Mucosa of stomach (tissue), 1 donor: ENCODE results near the gene DNAJC5.
"Not testable (repeated sequence)": the region's sequence is repeated elsewhere in the genome, so short reads cannot be mapped to it uniquely, and the experiment has no call there.

ENCODE experiments used
- H3K27me3 ChIP-seq: one replicate; pipeline ENCODE4 v1.7.0; 2013; ENCODE audit warnings: mild to moderate bottlenecking, low read length; ENCODE audit not compliant: control insufficient read depth, insufficient read depth
- H3K36me3 ChIP-seq: one replicate; pipeline ENCODE4 v1.7.0; 2013; ENCODE audit warnings: low read length; ENCODE audit not compliant: control insufficient read depth, insufficient read depth
- H3K4me1 ChIP-seq: one replicate; pipeline ENCODE4 v1.7.0; 2013; ENCODE audit warnings: mild to moderate bottlenecking, low read length; ENCODE audit not compliant: control insufficient read depth, insufficient read depth
- H3K4me3 ChIP-seq: one replicate; pipeline ENCODE4 v1.7.0; 2013; ENCODE audit warnings: low read length
- H3K9ac ChIP-seq: one replicate; pipeline ENCODE4 v1.7.0; 2013; ENCODE audit warnings: mild to moderate bottlenecking, low read length, moderate library complexity
- H3K9me3 ChIP-seq: one replicate; pipeline ENCODE4 v1.7.0; 2013; ENCODE audit warnings: mild to moderate bottlenecking, low read length, moderate library complexity; ENCODE audit not compliant: control insufficient read depth
- donor health status: Pancreatic carcinoma.

DNAJC5 gene

DNA sequence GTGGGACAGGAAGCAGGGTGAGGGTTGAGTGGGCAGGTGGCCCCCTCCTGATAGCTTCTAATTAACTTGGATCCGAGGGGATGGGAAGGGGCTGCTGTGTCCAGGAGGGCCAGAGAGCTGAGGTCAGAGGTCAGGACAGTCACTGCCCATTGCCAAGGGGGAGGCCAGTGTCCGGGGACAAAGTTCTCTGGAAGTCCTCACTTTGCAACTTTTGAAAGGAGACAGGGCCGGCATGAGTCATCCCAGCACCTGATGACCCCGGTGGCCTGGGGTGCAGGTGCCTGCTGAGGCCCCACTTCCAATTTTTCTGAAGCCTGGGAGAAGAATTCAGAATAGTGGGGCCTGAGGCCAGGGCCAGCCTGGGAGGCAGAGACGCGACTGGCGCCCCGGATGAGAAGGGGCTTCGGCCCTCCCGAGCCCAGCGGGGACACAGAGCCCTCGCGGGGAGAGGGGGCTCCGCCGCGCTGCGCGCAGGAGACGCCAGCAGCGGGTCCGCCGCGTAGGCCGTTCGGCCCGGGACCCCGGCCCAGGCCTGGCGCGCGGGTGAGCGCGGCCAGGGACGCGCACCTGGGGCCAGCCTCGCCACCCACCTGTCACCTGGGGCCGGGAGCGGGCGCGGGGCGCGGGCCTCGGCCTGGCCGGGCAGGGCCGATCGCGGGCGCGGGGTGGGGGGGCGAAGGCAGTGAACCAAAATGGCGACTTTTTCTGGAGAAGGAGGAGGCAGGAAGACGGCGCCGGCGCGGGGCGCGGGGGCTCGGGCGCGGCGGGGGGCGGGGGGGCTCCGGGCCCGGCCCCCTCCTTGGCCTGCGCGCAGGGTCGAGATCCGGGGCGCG, 74.2 kb downstream of the DNAJC5 start:
- Histone ChIP-seq H3K9me3 (peaks cover 6% of the 10 kb centered on the region), H3K27me3 (peaks cover 4% of the 10 kb centered on the region), H3K4me1 (peaks cover 23% of the 10 kb centered on the region)

DNA sequence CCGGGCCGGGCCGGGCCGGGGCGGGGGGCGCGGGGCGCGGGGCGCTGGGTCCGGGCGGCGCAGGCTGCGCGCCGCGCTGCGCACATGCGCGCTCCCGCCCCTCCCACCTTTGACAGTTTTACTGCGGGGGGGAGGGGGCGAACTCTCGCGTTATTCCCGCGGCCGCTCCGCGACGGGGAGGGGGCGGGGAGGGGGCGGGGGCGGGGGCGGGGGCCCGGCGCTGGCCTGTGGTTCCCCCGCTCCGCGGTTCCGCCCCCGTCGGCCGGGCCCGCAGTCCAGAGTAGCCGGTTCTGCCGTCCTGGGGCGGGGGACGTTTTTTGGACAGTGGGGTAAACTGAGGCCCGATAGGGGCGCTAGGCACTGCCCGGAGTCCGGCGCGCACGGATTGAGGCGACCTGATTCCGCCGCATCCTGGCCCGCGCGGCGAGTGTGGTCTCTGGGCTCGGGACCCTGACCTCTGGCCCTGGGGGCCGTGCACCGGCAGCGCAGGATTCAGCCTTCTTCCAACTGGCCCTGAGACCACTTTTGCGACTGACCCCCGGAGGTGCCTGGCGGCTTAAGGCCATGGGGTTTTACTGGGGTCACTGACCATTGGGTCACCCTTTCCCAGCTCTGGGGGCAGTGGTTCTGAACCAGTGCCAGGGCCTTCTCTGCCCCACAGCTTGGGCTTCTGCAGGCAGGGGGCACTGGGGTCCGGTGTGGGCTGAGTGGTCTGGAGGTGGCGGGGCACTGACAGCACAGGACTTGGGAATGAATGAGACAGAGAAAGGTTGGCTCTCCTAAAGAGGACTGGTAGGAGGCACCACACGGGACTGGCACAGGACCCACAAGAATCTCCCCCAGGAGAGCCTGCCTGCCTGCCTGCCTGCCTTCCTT, 75.2 kb downstream of the DNAJC5 start, which contains the start of gene ZNF512B:
Gene ZNF512B (minus strand): TSS at position 93 of the 876 bp plus-strand sequence. CDS start 1,980 bp downstream, outside the sequence.
- peaks cover 6% of the 10 kb centered on the region for H3K9me3 ChIP-seq
- peak within 1 kb of the TSS; percentile 76 for H3K9ac ChIP-seq
- H3K4me1 ChIP-seq = peaks cover 32% of the 10 kb centered on the region
- H3K4me3 ChIP-seq = peak within 1 kb of the TSS; percentile 31
- H3K36me3 ChIP-seq = peaks cover 5% of the 10 kb centered on the region
- peaks cover 4% of the 10 kb centered on the region for H3K27me3 ChIP-seq

More for the DNA sequence above, 74.2 kb downstream of the DNAJC5 start:
- Histone ChIP-seq H3K36me3 (peaks cover 5% of the 10 kb centered on the region), H3K9ac (peak overlapping the region; percentile 76), H3K4me3 (peak overlapping the region; percentile 31)

DNA sequence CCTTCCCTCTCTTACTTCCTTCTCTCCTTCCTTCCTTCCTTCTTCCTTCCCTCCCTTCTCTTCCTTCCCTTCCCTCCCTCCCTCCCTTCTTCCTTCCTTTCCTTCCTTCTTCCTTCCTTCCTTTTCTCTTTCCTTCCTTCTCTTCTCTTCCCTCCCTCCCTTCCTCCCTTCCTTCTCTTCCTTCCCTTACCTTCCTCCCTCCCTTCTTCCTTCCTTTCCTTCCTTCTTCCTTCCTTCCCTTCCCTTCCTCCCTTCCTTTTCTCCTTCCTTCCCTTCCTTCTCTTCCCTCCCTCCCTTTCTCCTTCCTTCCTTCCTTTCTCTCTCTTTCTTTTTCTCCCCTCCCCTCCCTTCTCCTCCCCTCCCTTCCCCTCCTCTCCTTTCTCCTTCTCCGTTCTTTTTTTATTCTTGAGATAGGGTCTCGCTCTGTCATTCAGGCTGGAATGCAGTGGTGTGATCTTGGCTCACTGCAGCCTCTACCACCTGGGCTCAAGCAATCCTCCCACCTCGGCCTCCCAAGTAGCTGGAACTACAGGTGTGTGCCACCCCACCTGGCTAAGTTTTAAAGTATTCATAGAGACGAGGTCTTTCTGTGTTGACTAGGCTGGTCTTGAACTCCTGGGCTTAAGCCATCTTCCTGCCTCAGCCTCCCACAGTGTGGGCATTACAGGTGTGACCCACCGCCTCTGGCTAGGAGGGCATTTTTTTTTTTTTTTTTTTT, 75.9 kb downstream of the DNAJC5 start:
- peaks cover 5% of the 10 kb centered on the region for H3K36me3 ChIP-seq
- peaks cover 6% of the 10 kb centered on the region for H3K9me3 ChIP-seq
- H3K27me3 ChIP-seq = peaks cover 4% of the 10 kb centered on the region
- no peak overlapping the region for H3K4me3 ChIP-seq
- H3K4me1 ChIP-seq = peaks cover 32% of the 10 kb centered on the region
- H3K9ac ChIP-seq = no peak overlapping the region

DNA sequence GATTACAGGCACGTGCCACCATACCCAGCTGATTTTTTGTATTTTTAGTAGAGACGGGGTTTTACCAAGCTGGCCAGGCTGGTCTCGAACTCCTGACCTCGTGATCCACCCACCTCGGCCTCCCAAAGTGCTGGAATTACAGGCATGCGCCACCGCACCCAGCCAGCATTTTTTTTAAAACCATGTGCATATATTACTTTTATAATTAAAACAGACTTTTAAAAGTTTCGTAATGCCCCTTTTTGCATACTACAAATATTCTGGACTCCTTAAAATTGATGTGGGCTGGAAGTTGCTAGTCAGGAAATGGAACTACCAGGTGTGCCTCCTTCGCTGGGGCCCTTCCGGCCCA, 77.0 kb downstream of the DNAJC5 start:
- not testable (repeated sequence) for H3K9ac ChIP-seq, H3K27me3 ChIP-seq, H3K9me3 ChIP-seq, H3K36me3 ChIP-seq, H3K4me3 ChIP-seq
- H3K4me1 ChIP-seq = peaks cover 32% of the 10 kb centered on the region

DNA sequence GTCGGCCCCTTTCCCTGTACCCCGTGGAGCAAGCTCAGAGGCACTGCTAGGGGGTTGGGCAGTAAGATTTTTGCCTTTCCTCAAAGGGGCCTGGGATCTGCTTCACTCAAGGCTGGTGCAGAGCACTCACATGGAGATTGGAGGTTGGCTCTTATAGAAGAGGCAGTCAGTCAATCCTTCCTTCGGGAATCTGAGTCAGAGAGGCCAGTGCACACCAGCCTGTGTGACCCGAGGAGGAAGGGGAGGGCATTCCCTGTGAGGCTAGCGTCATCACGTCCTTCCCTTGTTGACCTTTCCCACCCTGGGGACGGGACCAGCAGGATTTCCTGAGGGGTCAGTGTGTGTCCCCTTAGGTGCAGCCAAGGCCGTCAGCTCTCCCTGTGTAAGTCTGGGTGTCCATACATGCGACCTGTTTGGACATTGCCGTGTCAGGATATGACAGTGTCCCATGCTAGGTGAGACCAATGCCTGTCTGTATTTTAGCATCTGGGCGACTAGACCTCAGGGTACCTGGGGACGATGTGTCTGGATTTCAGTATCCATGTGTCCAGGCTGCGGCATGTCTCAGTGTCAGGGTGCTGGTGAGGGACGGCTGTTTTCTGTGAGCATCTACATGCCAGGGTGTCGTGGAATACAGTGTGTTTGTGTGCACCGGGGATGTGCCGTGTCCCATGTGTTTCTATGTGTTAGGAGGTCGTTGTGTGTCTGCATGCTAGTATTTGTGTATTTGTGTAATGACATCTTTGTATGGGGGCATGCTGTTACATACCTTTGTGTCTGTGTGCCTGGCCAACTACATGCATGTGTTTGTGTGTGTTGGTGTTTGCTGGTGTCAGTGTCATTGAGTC, 77.6 kb downstream of the DNAJC5 start:
- Histone ChIP-seq H3K36me3 (no peaks in the 10 kb centered on the region), H3K27me3 (peaks cover 4% of the 10 kb centered on the region), H3K4me3 (no peak overlapping the region), H3K4me1 (peaks cover 35% of the 10 kb centered on the region), H3K9ac (no peak overlapping the region), H3K9me3 (no peaks in the 10 kb centered on the region)

DNA sequence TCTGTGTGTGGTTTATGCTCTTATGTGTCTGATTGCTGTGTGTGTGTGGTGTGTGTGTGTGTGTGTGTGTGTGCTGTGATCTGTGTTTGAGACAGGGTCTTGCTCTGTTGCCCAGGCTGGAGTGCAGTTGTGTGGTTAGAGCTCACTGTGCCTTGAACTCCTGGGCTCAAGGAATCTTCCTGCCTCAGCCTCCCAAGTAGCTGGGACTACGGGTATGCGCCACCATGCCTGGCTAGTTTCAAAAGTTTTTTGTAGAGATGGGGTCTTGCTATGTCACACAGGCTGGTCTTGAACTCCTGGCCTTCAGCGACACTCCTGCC, 78.2 kb downstream of the DNAJC5 start:
- Histone ChIP-seq H3K4me3 (no peak overlapping the region), H3K4me1 (peaks cover 41% of the 10 kb centered on the region), H3K9me3 (no peaks in the 10 kb centered on the region), H3K9ac (no peak overlapping the region), H3K27me3 (peaks cover 4% of the 10 kb centered on the region), H3K36me3 (no peaks in the 10 kb centered on the region)

DNA sequence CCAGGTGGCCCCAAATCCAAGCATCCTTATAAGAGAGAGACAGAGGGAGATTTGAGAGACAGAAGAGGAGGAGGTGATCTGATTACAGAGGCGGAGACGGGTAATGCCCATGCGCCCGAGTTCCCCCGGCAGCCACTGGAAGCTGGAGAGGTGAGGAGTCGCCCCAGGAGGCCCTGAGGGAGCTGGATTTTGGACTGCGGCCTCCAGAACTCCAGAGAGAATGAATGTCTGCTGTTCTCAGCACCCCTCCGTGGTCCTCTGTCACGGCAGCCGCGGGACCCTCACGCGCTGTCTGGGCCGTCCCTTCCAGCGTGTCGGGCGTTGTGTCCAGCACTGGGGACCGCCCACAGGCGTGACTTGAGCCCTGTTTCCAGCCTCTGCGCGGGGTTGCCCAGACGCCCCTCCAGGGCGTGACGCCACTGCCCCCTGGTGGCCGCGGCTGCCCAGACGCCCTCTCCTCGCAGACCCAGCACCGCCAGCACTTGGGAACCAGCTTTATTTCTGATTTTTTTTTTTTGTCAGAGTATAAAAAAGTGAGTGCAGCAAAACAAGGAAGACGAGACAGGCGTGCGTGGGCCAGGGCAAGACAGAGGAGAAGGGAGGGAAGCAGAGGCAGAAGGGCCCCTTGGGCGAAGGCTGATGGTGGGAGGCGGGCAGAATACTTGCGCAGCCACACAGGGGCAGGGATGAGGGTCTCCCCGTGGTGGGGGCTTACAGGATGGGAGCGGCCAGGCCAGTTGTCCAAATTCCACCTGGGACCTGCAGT, 78.9 kb downstream of the DNAJC5 start:
- H3K9ac ChIP-seq = no peak overlapping the region
- no peaks in the 10 kb centered on the region for H3K36me3 ChIP-seq
- no peaks in the 10 kb centered on the region for H3K9me3 ChIP-seq
- H3K4me1 ChIP-seq = peaks cover 39% of the 10 kb centered on the region
- H3K4me3 ChIP-seq = no peak overlapping the region
- peaks cover 4% of the 10 kb centered on the region for H3K27me3 ChIP-seq

DNA sequence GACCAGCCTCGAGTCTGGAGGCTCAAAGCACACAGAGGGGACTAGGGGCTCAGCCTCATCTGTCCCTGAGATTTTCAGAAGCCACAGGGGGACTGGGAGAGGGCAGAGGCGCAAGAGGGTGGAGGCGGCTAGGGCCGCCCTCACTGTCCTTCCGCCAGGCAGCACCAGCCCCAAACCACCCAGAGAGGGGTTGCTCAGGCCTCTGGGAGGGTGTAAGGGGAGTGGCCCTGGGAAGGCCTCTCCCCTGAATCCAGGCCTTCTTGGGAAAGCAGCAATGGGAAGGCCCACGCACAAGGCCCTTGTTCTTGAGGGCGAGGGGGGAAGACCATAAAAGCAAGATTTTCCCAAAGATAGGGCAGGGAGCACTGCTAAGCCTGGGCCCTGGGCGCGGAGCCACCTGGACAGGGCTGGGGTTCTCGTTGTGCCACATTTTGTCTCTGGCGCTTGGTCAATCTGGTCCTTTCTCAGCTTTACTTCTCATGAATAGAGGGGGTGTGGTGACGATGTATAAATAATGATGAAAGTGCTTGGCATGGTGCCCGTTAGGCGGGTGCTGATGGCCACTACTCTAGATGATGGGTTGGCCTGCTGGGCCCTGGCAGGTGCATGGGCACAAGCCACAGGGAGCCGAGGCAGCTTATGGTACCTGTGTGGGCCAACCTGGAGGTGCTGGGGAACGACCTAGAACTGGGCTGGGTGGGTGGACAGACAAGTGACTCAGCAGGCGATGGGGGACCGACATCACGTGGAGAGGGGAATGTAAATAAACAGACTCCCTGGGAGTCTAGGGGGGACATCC, 79.7 kb downstream of the DNAJC5 start:
- H3K9me3 ChIP-seq = no peaks in the 10 kb centered on the region
- H3K4me1 ChIP-seq = peaks cover 36% of the 10 kb centered on the region
- H3K9ac ChIP-seq = no peak overlapping the region
- H3K27me3 ChIP-seq = peaks cover 4% of the 10 kb centered on the region
- H3K36me3 ChIP-seq = no peaks in the 10 kb centered on the region
- no peak overlapping the region for H3K4me3 ChIP-seq

DNA sequence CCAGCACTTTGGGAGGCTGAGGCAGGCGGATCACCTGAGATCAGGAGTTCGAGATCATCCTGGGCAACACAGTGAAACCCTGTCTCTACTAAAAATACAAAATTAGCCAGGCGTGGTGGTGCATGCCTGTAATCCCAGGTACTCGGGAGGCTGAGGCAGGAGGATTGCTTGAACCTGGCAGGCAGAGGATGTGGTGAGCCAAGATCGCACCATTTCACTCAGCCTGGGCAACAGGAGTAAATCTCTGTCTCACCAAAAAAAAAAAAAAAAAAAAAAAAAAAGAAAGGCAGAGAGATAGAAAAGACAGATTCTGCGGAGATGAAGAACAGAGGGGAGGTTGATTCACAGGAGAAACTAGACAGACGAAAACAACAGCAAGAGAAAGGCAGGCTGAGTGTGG, 81.6 kb downstream of the DNAJC5 start:
- H3K36me3 ChIP-seq, H3K4me3 ChIP-seq, H3K9me3 ChIP-seq, H3K27me3 ChIP-seq, H3K9ac ChIP-seq: not testable (repeated sequence)
- peaks cover 43% of the 10 kb centered on the region for H3K4me1 ChIP-seq

DNA sequence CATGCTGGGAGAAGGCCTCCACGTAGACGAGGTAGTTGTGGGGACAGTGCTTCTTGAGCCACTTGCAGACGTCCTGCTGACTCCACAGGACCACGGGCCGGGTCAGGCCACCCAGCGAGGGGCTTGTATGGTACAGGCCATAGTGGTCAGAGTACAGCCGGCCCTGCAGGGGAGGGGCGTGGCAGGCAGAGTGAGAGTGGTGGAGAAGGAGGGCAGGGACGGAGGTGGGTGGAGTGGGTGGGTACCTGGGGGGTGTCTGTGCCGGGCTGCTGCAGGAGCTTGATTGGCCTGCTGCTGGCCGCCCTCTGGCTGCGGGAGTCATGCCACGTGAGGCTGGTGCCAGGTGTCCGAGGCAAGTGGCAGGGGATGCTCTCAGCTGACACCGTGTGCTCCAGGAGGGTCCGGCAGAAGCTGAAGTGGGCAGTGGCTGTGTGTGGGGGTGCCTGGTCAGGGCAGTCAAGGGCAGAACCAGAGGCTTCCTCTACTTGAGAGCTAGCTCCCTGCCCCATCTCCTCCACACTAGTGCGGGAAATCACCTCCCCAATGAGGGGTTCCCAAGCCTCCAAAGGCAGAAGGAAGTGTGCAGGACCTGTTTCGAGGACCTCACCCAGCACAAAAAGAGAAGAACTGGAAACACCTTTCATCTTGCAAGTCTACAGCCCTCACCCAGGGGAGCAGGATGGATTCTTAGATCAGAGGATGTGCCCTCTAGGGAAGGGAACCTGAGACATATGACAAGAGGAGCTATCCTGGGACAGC, 82.2 kb downstream of the DNAJC5 start:
- H3K4me1 ChIP-seq = peaks cover 48% of the 10 kb centered on the region
- no peak overlapping the region for H3K9ac ChIP-seq
- no peaks in the 10 kb centered on the region for H3K27me3 ChIP-seq
- no peaks in the 10 kb centered on the region for H3K9me3 ChIP-seq
- H3K36me3 ChIP-seq = no peaks in the 10 kb centered on the region
- no peak overlapping the region for H3K4me3 ChIP-seq
